Activated naive CD8-positive, alpha-beta T cell treated with anti-CD3 and anti-CD28 coated beads, Interleukin-2, amount 50 U/mL, for 16 hours (primary cell): ENCODE data around the gene CALHM4.

Experiments used
- DNase-seq: peaks from one replicate; pipeline ENCODE4 v3.0.0-alpha.2; 2020; ENCODE audit warnings: low read depth, low spot score

The CALHM4 gene, protein sequence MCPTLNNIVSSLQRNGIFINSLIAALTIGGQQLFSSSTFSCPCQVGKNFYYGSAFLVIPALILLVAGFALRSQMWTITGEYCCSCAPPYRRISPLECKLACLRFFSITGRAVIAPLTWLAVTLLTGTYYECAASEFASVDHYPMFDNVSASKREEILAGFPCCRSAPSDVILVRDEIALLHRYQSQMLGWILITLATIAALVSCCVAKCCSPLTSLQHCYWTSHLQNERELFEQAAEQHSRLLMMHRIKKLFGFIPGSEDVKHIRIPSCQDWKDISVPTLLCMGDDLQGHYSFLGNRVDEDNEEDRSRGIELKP

DNA sequence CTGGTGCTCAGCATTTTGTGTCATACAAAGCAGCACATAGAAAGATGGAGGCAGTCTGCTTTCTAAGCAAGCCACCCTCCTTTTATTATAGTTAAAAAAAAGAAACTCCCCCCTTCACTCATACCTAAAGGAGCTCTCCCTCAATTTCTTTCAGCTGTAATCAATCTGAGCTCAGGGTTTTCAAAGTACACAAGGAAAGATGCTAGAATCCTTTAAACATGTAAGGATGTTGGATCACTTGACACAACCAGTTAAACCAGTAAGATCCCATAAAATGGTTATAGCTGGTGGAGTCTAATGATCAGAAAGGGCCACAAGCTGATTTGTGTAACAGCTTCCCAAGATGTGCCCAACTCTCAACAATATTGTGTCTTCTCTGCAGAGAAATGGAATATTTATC lies at the start of gene CALHM4:
Gene CALHM4, plus strand, starts transcription at position 301 of the 400 bp plus-strand sequence. Its CDS starts 43 bp downstream, at position 344.
- no peak for DNase-seq

DNA sequence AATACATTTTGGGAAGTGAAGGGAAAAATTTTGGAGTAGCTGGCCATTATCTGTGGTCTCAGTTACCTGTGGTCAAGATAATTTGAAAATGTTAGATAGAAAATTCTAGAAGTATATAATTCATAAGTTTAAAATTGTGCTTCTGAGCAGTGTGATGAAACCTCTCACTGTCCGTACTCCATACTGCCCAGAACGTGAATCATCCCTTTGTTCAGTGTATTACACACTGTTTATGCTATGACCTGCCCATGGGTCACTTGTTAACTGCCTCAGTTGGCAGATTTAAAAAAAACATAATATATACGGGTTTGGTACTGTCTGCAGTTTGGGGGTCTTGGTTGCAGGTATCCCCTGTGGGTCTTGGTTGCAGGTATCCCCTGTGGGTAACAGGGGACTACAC lies 46.2 kb upstream of the CALHM4 start:
- no peak for DNase-seq

DNA sequence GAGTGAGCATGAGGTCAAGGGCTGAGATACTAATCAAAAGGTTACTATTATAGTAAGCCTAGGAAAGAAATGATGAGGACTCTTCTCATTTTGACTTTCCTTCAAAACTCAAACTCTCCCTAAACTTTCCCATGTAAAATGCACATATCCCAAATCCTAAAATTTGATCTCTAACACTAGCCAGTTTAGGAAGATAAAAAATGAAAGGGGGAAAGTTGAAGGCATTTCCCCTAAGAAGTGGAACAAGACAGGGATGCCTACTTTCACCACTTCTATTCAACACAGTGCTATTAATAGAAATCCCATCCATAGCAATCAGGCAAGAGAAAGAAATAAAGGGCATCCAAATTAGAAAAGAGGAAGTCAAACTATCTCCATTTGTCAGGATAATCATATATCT lies 45.0 kb upstream of the CALHM4 start:
- no peak for DNase-seq

DNA sequence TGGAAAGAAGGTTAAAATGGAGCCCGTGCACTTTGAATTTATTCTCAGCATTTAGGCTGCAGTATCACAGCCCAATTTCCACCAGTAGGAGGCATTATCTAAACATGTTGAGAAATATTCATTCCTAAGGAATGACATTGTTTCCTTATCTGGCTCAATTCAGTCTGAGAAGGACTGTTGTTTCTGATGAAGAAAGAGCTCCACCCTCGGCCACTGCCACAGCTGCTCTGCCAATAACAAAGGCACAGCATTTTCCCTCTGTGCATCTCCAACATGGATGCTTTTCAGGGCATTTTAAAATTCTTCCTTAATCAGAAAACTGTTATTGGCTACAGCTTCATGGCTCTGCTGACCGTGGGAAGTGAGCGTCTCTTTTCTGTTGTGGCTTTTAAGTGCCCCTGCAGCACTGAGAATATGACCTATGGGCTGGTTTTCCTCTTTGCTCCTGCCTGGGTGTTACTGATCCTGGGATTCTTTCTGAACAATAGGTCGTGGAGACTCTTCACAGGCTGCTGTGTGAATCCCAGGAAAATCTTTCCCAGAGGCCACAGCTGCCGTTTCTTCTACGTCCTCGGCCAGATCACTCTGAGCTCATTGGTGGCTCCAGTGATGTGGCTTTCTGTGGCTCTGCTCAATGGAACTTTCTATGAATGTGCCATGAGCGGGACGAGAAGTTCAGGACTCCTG lies 42.0 kb upstream of the CALHM4 start, which contains the start of gene CALHM5:
Gene CALHM5, plus strand, starts transcription at position 216 of the 687 bp plus-strand sequence. Its CDS starts 58 bp downstream, at position 274.
- DNase-seq: no peak

DNA sequence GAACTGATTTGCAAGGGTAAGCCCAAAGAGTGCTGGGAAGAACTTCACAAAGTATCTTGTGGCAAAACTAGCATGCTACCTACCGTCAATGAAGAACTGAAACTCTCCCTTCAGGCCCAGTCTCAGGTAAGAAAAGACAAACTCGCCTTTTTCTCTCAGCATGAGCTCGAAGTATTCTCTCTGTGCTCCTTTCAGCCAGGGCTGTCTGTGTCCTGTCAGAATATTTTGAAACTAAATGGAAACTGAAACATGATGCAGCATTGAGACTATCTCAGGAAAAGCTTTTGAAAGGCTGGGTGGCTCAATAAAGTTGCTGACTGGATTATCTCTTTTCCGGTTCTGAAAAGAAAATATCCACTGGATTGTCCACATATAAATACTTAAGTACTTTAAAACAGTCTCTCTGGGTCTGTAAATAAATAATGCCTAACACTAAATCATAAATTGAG lies 41.4 kb upstream of the CALHM4 start:
- DNase-seq: no peak

DNA sequence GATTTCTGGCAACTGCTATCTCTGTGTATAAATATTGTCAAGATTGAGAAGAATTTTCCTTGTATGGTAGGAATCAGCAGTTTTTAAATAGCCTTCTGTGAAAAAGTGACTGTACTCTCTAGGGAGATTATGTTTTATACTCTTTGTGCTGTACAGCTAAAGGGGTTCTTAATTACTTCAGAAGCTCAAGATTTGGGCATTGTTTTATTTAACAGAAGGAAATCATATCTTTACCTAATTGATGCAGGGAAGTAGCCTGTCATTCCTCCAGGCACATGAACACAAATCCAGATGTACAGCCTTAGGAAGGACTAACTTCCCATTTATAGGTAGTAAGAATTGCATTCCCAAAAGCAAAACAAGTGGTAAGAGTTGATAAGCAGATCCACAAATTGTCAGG lies 40.8 kb upstream of the CALHM4 start:
- no peak for DNase-seq

DNA sequence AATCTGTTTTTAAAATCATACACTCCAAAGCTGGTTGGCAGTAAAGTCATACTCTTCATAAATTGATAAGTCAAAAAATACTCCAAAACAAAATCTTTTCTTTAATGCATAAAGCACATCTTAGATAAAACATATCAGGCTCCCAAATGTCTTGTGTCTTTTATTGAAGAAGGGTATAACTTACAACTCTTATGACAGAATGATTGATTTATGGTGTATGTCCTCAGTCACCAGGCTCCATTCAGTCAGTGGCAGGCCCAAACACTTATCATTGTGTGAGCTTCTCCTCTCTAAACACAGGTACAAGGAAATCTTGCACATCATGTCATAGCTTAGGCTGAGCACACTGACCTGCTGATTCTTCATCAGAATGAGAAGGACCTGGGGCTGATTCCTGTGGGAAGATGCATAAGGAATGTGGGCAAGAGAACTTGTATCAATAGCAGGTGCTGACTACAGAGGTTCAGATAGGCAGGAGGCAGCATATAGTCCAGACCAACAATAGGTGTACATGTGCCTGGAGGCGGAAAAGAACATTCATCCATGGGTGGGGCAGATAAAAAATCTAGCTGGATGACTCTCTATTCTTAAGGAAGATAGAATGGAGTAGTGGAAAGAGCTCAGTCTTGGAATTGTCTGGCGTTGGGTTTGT lies 40.2 kb upstream of the CALHM4 start:
- no peak for DNase-seq

DNA sequence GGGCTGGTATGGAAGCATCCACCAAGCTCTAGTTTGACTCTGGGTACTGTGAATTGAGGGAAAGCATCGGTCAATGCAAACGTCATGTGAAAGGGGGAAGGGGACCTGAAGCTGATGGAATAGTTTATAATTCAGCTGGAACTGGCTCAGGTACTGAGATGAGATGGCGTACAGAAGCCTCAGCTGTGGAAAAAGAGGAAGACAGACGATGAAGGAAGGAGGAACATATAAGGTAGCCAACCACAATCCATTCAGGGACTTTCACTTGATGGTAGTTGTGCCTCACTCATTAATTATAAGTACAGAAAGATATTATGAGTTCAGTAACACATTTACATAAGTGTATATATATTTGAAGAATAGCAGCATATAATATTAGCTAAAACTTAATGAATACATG lies 39.4 kb upstream of the CALHM4 start:
- DNase-seq: no peak

DNA sequence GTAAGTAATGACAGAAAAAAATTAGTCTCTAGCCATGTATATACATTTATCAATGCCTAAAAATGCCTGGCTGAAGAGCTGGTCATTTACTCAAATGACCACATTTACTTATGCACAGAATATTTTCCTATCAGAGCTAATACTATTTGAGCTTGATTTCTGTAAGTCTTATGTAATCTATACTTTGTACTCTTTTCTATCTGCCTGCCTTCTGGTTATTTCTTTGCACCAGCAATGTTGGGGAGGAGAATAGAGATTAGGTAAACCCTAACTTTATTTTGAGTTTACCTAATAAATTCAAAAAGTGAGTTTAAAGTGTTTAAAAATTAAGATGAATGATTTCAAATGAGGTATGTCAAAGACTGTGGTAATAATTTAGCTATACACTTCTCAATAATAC lies 38.4 kb upstream of the CALHM4 start:
- no peak for DNase-seq

DNA sequence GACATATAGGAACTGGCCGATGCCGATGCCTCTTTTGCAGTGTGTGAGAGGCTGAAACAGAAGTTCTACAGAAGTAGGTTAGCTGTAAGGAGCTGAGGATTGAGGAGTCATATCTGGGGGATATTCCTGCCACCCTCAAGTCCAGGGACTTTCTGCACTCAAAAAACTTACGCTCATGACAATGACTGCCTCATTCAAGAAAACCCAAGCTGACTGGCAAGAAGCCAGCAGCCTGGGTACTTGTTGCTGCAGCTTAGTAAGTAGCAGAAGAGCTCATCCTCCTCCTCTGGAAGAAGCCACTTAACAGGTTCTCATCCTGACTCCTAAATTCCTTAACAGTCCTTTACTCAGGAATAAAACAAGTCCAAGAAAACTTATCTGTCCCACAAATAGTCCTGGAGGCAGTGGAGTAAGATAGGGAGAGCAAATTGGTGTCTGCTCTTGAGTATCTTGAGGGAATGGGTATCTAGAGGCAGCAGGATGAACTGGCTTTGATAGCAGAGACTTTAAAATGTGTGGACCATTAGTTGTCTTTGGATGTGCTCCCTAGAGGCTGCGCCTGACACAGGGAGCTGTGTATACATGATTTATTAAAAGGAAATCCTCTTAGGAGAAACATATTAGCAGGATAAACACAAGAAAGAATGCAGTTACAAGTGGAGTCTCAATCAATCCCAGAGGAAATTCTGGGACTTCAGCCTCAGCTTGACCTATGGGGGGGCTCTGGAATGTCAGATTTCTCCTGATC lies 34.8 kb upstream of the CALHM4 start:
- no peak for DNase-seq

DNA sequence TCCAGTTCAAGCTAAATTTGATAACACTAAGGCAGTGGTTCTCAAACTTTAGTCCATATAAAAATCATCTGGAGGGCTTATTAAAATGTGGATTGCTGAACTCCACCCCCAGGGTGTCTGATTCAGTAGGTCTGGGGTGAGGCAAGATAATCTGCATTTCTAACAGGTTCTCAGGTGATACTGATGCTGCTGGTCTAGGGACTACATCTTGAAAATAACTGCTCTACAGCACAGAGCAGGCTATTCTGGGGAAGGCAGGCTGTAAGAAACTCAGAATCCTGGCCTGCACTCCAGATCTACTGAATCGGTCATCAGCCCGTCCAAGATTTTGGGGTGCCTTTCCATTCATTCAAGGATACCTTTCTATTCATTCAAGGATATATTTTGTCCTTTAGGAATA lies 30.7 kb upstream of the CALHM4 start:
- no peak for DNase-seq

DNA sequence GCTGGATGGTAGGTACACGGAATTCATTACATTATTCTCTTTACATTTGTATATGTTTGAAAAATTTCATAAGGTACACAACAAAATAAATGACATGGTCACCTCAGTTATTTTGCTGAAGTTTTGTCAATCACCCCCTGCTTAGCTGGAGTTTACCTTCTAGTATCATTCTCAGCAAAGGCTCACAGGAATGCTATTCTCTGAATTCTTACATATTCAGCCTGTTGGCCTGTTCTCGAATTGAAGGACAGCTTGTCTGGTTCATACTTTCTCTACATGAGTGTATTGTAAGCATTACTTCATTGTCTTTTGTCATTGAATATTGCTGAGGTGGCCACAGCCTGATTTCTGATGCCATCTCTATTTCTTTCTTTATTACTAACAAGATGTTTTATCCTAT lies 29.3 kb upstream of the CALHM4 start:
- no peak for DNase-seq

DNA sequence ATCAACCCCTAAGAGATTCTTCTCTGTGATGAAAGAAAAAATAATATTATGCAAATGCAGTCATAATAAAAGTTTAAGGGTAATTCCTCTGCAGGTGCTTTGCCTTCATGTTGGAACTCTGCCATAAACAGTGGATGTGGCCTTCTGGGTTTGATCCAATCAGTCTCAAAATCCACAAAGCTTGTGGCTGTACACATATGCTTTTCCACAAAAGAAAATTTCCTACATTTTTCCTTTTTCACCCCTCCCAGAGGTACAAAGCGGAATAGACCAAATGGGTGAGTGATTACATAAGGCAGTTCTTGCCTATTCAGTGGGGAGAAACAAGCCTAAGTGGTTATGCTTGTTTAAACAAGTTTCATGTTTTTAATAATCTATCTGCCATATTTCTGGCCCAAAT lies 25.4 kb upstream of the CALHM4 start:
- DNase-seq: no peak

DNA sequence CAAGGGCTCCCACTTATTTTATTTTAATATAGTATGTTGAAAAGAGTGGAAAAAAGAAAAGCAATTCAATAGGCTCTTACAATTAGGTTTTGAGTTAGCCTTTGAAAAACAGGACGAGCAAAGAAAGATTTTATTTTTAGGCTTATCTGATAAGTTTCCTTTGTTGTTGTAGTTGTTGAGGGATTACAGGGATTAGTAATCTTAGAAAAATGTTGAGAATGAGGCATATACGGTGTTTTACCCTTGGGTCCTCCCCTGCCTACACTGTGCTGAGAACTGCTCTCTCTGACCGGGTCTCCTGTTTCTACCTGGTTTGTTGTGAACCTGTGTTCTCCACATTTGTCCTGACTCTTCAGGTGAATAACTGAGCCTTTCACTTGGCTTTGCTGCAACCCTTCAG lies 24.8 kb upstream of the CALHM4 start:
- DNase-seq: no peak

DNA sequence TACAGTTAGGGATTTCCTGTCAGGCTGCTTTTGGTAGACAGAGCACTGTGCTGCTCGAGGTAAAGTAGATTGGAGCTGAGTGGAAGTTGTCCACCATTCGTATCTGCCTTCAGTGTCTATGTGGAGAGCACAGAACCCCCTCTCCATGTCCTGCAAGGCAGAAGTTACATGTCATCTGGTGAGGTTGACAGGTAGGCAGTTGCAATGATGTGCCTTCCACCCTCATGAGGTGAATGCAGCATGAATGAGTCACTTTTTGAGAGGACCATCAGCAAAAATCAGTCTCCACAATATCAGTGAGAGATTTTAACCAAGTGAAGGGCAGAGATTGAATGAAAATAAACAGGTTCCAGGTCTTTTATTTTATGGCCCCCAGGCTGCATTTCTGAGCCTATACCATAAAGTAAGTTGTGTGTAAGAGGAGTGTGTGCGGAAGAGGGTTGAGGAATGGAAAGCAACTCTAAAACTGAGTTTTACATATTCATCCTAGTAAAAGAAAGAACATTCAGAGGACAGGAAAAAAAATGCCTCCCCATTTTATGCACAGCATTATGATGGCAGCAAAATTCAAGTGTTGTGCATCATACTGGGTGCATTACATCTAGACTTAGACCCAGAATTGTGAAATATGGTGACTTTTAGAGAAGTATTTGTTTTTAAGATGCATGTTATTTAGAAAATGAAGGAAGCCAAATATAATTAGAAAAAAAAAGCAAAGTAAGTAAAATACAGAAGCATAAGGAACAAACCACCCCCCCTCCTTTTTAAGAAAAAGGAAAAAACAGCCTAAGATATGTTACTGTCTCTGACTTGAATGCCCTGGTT lies 23.9 kb upstream of the CALHM4 start:
- DNase-seq: no peak

DNA sequence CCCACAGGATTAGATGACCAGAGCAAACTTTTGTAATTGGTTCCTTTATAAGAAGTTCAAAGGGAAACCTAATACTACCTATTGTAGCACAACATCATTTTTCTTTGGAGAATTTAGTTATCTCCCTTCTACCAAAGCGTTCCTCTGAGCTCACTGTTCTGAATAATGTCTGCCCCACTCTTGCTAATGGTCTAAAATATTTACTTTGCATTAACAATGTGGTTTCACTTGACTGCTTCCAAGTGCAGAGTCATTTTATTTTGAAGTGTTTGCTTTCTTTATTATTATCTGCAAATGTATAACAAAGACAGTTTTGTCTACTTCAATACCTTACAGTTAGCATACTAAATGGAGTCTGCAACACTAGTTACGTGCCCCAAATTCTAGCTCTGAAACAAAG lies 23.1 kb upstream of the CALHM4 start:
- no peak for DNase-seq

DNA sequence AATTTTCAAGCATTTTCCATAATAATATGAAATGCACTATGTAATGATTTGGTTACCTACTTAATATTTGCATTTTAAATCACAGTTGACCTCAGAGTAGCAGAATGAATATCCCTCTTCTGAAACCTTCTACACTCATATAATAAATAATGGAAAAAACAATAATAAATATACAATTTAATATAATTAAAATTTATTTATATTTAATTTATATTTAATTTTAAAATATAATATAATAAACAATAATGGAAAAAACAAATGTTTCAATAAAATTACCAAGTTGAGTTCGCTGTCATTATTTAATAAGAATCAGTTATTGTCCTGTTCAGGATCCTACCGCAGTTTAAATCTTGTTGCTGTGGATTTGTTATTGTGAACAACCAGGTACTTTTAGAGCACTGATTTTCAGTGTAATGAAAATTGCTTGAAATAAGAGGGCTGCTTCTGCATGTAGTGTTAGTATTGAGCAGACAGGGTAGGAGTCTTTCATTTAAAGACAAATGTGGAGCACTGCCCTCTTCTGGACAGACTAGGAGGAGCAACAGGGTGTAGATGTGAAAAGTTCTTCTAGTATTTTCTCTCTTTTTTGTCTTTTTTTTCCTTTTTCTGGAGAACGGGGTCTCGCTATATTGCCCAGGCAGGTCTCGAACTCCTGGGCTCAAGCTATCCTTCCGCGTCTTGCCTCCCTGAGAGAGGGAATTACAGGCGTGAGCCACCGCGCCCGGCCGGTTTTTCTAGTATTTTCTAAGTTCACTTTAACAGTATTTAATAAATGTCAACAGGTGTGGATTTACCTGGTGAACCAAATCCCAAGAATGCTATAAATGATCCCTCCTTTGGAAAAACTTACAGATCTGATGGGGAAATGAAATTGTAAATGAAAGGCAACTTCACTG lies 21.6 kb upstream of the CALHM4 start:
- peak; percentile 17 for DNase-seq

DNA sequence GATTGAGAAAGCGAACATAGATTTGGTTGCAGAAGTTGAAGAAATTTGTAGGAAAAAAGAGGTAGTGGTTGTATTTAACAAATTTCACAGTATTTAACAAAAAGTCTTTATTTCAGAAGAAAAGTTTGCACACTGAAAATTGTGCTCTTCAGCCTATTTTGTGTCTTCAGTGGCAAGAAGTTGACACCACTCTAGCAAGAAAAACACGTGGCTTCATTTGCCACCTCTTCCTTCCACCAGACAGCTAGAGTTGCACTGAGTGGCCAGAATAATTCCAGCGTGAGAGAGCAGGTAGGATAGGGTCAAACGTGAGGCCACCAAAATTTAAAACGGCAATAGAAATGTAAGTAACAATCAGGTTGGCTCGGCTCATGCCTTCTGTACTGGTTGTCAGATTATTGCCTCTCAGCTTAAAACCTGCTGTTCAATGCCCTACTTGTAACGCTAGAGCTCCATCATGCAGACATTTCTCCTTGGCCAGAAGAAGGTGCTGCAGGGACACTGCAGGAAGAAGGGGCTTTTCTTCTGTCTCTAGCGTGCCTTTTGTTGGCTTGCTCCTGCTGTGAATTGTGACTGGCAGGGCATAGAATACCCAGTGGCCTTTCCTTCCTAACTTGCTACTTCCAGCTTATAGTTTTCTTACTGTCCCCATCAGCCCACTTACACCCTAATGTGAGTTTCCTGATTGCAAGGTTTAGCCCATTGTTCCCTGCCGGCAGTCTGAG lies 20.2 kb upstream of the CALHM4 start:
- DNase-seq: no peak

DNA sequence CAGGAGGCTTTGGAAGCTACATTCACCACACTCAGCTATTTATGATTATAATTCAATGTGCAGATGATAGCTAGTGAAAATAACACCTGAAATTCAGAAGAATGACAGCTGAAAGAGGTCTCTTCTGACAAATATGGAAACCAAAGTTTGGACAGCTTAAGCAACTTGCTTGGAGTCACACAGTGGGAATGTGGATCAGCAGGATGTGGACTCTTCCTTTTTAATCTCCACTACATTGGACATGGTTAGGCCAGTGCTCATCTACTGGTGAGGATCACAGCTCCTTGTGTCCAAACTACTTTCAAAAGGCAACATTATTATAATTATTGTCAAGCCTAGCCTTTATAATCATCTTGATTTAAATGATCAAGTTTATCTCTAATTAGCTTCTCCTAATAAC lies 18.4 kb upstream of the CALHM4 start:
- DNase-seq: no peak
